Naive thymus-derived CD4-positive, alpha-beta T cell (primary cell): ENCODE results near the gene ZNF658. TPM values are rescaled to one million over a fixed set of nuclear protein-coding genes. Genes with fewer than 3 reads are reported as not detected.
A peak's percentile ranks its signal among the peaks of the same experiment; 100 is the strongest.
"Not testable (repeated sequence)": the region's sequence is repeated elsewhere in the genome, so short reads cannot be mapped to it uniquely, and the experiment has no call there.

Experiments
- ATAC-seq: fragments of 150-1000 bp; cut with Tn5 transposase; 2 replicates; pipeline ENCODE4 v1.10.0; 2021; ENCODE audit warnings: mild to moderate bottlenecking, moderate library complexity
- CTCF ChIA-PET: fragments of 350-600 bp; sonication (Branson Sonifier 250); formaldehyde crosslinking; loops from one replicate; lab custom pipeline; 2021; ENCODE audit warnings: antibody characterized with exemption; lab: Charles Lee
- POLR2A ChIA-PET: fragments of 350-600 bp; sonication (Branson Sonifier 250); formaldehyde crosslinking; loops from one replicate; lab custom pipeline; 2021; ENCODE audit warnings: antibody characterized with exemption, inconsistent platforms; lab: Charles Lee
- DNase-seq, 9 donors: peaks; one replicate each; pipeline versions ENCODE4 v3.0.0 to v3.0.0-alpha.2; 2020 to 2022; ENCODE audit warnings: mixed read lengths in 1 of 9
- H3K27ac ChIP-seq: one replicate; pipeline ENCODE4 v1.7.0; 2013; ENCODE audit warnings: mild to moderate bottlenecking, low read depth, low read length, moderate library complexity
- H3K27me3 ChIP-seq, 2 donors: one replicate each; pipeline ENCODE4 v1.7.0; 2013; ENCODE audit warnings: low read length in 2 of 2, mild to moderate bottlenecking in 2 of 2, moderate library complexity in 2 of 2; ENCODE audit not compliant: control insufficient read depth in 2 of 2, insufficient read depth in 2 of 2
- H3K36me3 ChIP-seq, 3 experiments: 1 replicate in 2 of 3; 2 replicates in 1 of 3; pipeline ENCODE4 v1.7.0; 2013; ENCODE audit warnings: low read length in 3 of 3, mild to moderate bottlenecking in 3 of 3, moderate library complexity in 1 of 3; ENCODE audit not compliant: insufficient read depth in 3 of 3, control insufficient read depth in 2 of 3
- H3K4me1 ChIP-seq, 2 donors: one replicate each; pipeline ENCODE4 v1.7.0; 2013; ENCODE audit warnings: low read length in 2 of 2, mild to moderate bottlenecking in 2 of 2, moderate library complexity in 1 of 2; ENCODE audit not compliant: control insufficient read depth in 2 of 2, insufficient read depth in 2 of 2
- H3K4me3 ChIP-seq: 2 replicates; pipeline ENCODE4 v1.7.0; 2013; ENCODE audit warnings: mild to moderate bottlenecking, low read length
- H3K9me3 ChIP-seq, 3 experiments: 1 replicate in 2 of 3; 2 replicates in 1 of 3; pipeline ENCODE4 v1.7.0; 2013; ENCODE audit warnings: low read length in 3 of 3; ENCODE audit not compliant: control insufficient read depth in 2 of 3
- H3K27ac Mint-ChIP-seq, 9 donors: one replicate each; pipeline ENCODE4 v1.8.0; 2020 to 2022; ENCODE audit warnings: mixed read lengths in 9 of 9, mild to moderate bottlenecking in 8 of 9, moderate library complexity in 5 of 9, inconsistent platforms in 2 of 9
- H3K27me3 Mint-ChIP-seq, 5 donors: one replicate each; pipeline ENCODE4 v1.8.0; 2021 to 2022; ENCODE audit warnings: mixed read lengths in 5 of 5, mild to moderate bottlenecking in 1 of 5
- H3K36me3 Mint-ChIP-seq, 5 donors: one replicate each; pipeline ENCODE4 v1.8.0; 2020 to 2022; ENCODE audit warnings: mixed read lengths in 5 of 5, mild to moderate bottlenecking in 3 of 5, inconsistent platforms in 1 of 5
- H3K4me1 Mint-ChIP-seq, 7 donors: one replicate each; pipeline ENCODE4 v1.8.0; 2020 to 2022; ENCODE audit warnings: mixed read lengths in 7 of 7, mild to moderate bottlenecking in 3 of 7, inconsistent platforms in 1 of 7
- H3K4me3 Mint-ChIP-seq, 10 donors: one replicate each; pipeline ENCODE4 v1.8.0; 2020 to 2022; ENCODE audit warnings: mild to moderate bottlenecking in 10 of 10, mixed read lengths in 10 of 10, moderate library complexity in 6 of 10, inconsistent platforms in 2 of 10
- H3K9me3 Mint-ChIP-seq, 11 donors: one replicate each; pipeline ENCODE4 v1.8.0; 2020 to 2022; ENCODE audit warnings: mixed read lengths in 11 of 11, mild to moderate bottlenecking in 4 of 11, inconsistent platforms in 1 of 11, moderate library complexity in 1 of 11
- intact Hi-C, 2 donors: fragments of 100-400 bp; cut with micrococcal nuclease; formaldehyde crosslinking; loops; one replicate each; pipeline ENCODE4 v1.15.1; 2023
- polyA plus RNA-seq, 2 donors: library from polyadenylated mRNA; unstranded; fragments of 300-500 nt; fragmentation: Illumina TruSeq; gene quantifications; one replicate each; pipeline ENCODE4 v1.2.3, GENCODE V29; 2021
- total RNA-seq, 6 experiments: library from RNA in 5 of 6; stranded (reverse) in 5 of 6; gene quantifications; 1 replicate in 5 of 6; 2 replicates in 1 of 6; pipeline ENCODE4 v1.2.3 and lab custom pipeline; 2021 to 2026

The ZNF658 gene
- 10 to 100 TPM in 2 of 5 experiments, 1 to 10 TPM in 3; 2.7 to 13.0 (median 6.6) TPM for total RNA-seq
- polyA plus RNA-seq, result 1 to 10 TPM; 2.8 to 4.3 TPM
- 4.0 reads per million, percentile 21 among the genes with 10 or more reads in this experiment for total RNA-seq (lab: John Stamatoyannopoulos, UW)

DNA sequence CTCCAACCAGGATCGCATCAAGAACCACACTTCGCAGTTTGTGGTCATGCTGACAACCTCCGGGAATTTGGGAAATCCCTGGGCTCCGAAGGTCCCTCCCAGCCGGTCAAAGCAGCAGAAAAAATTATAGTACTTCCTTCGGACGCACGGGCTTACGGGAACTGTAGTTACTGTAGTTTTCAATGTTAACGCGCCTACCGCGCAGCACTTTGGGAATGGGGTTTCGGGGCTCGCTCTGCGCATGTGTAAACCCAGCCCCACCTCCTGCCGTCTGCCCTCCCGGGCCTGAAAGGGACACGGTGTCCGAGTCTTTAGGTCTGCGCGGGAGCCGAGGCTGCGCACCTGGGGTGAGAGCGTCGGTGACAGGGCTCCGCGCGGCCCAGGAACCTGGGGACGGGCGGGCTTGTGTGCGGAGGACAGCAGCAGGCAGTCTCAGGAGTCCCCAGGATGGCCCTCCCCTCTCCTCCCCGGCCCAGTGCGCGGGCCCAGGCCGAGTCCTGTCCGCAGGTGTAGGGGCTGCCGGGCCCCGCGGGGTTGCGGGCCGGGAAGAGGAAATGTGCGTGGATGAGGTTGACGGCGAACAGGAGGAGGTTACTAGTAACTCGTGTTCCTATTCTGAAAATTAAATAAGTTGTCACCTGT, at the start of gene ZNF658:
TSS of gene ZNF658 (plus strand) at position 236 of the 642 bp plus-strand sequence. CDS start 2,837 bp downstream, outside the sequence.
- CTCF ChIA-PET, H3K9me3 ChIP-seq, H3K36me3 ChIP-seq, H3K27ac ChIP-seq, intact Hi-C loops, H3K27me3 ChIP-seq, H3K4me1 ChIP-seq, POLR2A ChIA-PET, H3K36me3 Mint-ChIP-seq, H3K27me3 Mint-ChIP-seq, H3K9me3 Mint-ChIP-seq: not testable (repeated sequence)
- DNase-seq (peak; percentile 18 to 71 (median 60)), ATAC-seq (peak; percentile 95)
- peak within 1 kb of the TSS; percentile 56 for H3K4me3 ChIP-seq
- H3K27ac Mint-ChIP-seq, result peak within 1 kb of the TSS; percentile 84 to 97 (median 90)
- H3K4me1 Mint-ChIP-seq, result peaks cover 4 to 19% (median 13%) of the 10 kb centered on the region in 7 donors
- H3K4me3 Mint-ChIP-seq, result peak within 1 kb of the TSS; percentile 85 to 99 (median 98)

DNA sequence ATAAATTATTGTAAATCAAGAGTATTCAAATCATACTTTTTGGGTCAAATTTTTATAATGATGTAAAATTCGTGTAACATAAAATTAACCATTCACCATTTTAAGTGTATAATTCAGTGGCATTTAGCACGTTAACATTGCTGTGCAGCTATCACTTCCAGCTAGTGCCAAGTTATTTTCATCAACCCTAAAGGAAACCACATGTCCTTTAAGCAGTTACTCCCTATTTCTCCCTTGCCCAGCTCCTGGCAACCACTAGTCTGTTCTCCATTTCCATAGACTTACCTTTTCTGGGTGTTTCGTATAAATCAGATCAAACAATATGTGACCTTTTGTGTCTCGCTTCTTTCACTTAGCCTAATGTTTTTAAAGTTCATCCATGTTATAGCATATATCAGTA, 38.8 kb upstream of the ZNF658 start:
- H3K4me3 ChIP-seq, H3K9me3 Mint-ChIP-seq, H3K27me3 ChIP-seq, CTCF ChIA-PET, H3K27ac ChIP-seq, H3K27ac Mint-ChIP-seq, H3K4me3 Mint-ChIP-seq, intact Hi-C loops, H3K27me3 Mint-ChIP-seq, H3K36me3 Mint-ChIP-seq, DNase-seq, H3K36me3 ChIP-seq, H3K4me1 Mint-ChIP-seq, ATAC-seq, H3K4me1 ChIP-seq, H3K9me3 ChIP-seq, POLR2A ChIA-PET: not testable (repeated sequence)

DNA sequence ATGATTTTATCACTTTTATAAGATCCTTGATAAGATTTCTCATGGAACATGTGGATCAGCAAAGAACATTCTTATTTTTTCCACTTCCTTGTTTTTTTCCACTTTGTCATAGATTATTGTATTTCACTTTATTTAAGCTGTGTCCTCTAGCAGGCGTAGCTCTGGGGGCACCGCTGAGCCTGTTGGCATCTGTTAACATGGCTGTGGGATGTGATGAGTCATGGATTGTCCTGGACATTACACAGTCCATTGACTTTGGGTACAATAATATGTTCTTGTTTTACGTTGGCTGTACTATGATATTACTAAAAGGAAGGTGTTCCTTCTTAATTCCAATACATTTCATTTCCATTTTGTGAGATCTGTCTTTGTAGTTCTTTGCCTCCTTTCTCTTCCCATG, 31.9 kb upstream of the ZNF658 start:
- H3K4me1 ChIP-seq, DNase-seq, intact Hi-C loops, H3K4me3 Mint-ChIP-seq, H3K27me3 ChIP-seq, H3K36me3 ChIP-seq, CTCF ChIA-PET, ATAC-seq, POLR2A ChIA-PET, H3K36me3 Mint-ChIP-seq, H3K27ac ChIP-seq, H3K4me3 ChIP-seq, H3K27ac Mint-ChIP-seq, H3K9me3 Mint-ChIP-seq, H3K4me1 Mint-ChIP-seq, H3K27me3 Mint-ChIP-seq, H3K9me3 ChIP-seq: not testable (repeated sequence)

DNA sequence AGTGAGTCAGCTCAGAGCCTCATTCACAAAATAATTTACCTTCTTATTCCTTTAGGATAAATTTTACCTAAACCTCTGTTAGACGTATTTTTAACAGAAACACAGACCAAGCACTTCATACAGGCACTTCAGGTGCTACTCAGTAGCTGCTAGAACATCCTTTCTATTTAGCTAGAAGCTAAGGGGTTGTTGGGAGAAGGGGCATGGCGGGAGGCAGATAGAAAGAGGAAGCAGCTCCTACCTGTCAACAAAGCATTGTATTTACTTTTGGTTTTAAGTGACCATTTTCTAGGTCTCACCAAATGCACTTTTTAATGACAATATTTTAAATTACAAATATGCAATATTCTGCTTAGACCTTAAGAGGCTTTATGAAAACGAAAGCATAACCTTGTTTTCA, 19.9 kb upstream of the ZNF658 start:
- H3K4me3 ChIP-seq, H3K27ac ChIP-seq, DNase-seq, H3K9me3 Mint-ChIP-seq, H3K36me3 ChIP-seq, H3K27me3 Mint-ChIP-seq, CTCF ChIA-PET, H3K4me3 Mint-ChIP-seq, H3K4me1 Mint-ChIP-seq, POLR2A ChIA-PET, H3K4me1 ChIP-seq, ATAC-seq, H3K27me3 ChIP-seq, H3K9me3 ChIP-seq, intact Hi-C loops, H3K27ac Mint-ChIP-seq, H3K36me3 Mint-ChIP-seq: not testable (repeated sequence)

DNA sequence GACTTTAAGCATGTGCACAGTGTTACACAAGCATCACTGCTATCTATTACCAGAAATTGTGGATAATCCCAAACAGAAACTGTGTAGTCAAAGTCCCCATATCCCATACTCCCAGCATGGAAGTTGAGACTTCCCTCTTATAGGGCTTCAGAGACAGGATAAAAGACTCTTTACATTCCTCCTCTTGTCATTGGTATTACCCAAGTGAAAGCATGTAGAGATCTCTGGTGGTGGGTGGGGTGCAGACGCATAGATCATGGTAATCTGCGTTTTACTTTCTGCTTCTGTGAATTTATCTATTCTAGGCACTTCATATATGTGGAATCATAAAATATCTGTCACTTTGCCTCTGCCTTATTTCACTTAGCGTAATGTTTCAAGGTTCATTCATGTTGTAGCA, 18.7 kb upstream of the ZNF658 start:
- H3K4me1 ChIP-seq, H3K27ac ChIP-seq, POLR2A ChIA-PET, H3K9me3 ChIP-seq, H3K36me3 Mint-ChIP-seq, H3K27me3 Mint-ChIP-seq, ATAC-seq, H3K4me3 ChIP-seq, H3K4me3 Mint-ChIP-seq, H3K27ac Mint-ChIP-seq, intact Hi-C loops, CTCF ChIA-PET, H3K4me1 Mint-ChIP-seq, H3K27me3 ChIP-seq, H3K36me3 ChIP-seq, DNase-seq, H3K9me3 Mint-ChIP-seq: not testable (repeated sequence)

DNA sequence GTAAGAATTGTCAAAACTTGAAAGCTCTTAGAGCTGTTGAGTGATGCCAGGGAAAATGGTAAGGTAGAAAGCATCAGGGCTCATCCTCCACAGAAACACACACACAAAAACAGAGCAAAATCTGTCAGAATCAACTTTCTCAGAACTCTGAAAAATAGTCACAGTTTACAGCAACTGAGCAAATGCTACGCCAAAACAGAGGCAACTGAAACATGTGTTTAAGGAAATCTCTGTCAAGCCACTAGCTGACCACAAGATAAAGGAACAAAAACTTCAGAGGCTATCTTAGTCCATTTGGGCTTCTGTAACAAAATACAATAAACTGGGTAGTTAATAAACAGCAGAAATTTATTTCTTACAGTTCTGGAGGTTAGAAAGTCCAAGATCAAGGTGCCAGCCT, 10.2 kb upstream of the ZNF658 start:
- H3K27ac Mint-ChIP-seq, H3K9me3 ChIP-seq, H3K4me3 ChIP-seq, CTCF ChIA-PET, POLR2A ChIA-PET, H3K27ac ChIP-seq, H3K4me3 Mint-ChIP-seq, H3K4me1 ChIP-seq, intact Hi-C loops, H3K4me1 Mint-ChIP-seq, H3K36me3 Mint-ChIP-seq, H3K9me3 Mint-ChIP-seq, H3K27me3 ChIP-seq, H3K36me3 ChIP-seq, DNase-seq, H3K27me3 Mint-ChIP-seq, ATAC-seq: not testable (repeated sequence)

DNA sequence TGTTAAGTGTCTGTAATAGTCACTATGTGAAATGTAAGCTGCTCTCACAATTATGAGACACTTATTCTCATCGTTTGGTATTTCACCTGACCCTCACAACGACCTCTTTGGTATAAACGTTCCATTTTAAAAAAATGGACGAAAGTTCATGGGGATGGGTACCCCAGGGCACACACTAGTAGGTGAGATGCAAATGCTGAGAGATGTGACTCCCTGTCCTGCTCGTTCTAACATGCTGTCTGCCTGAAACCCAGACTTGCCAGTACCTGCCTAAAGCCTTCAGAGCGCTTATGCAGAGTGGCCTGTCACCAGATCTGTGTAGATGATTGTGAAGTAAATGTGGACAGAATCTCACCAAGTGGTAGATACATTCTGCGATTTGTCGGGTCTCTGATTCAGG, 616 bp downstream of the ZNF658 start:
- H3K9me3 ChIP-seq, POLR2A ChIA-PET, H3K36me3 ChIP-seq, CTCF ChIA-PET, DNase-seq, H3K9me3 Mint-ChIP-seq, H3K27me3 Mint-ChIP-seq, H3K27me3 ChIP-seq, intact Hi-C loops, H3K27ac ChIP-seq, H3K4me1 ChIP-seq, H3K36me3 Mint-ChIP-seq: not testable (repeated sequence)
- peaks cover 4 to 19% (median 13%) of the 10 kb centered on the region in 7 donors for H3K4me1 Mint-ChIP-seq
- peak overlapping the region in 7 of 9 donors; percentile 46 to 93 (median 83) for H3K27ac Mint-ChIP-seq
- peak overlapping the region; percentile 85 to 99 (median 98) for H3K4me3 Mint-ChIP-seq
- peak; percentile 20 for ATAC-seq
- H3K4me3 ChIP-seq, result peak overlapping the region; percentile 56
